Left kidney (tissue), 8 donors: ENCODE data around the gene SASH3. TPM values are rescaled to one million over a fixed set of nuclear protein-coding genes. Genes with fewer than 3 reads are reported as not detected.
"Not testable (repeated sequence)": the region's sequence is repeated elsewhere in the genome, so short reads cannot be mapped to it uniquely, and the experiment has no call there.

ENCODE experiments used
- DNase-seq: peaks from one replicate; pipeline ENCODE4 v3.0.0-alpha.2; 2013
- long read RNA-seq, 8 donors: transcript quantifications; one replicate each; lab custom pipeline, GENCODE V29; 2026
- polyA plus RNA-seq: library from polyadenylated mRNA; unstranded; fragments of 120-200 nt; gene quantifications from one replicate; pipeline ENCODE4 v1.2.1, GENCODE V29; 2013; ENCODE audit not compliant: insufficient read length

SASH3 gene
- polyA plus RNA-seq: 1.3 TPM
- long read RNA-seq, donor 1: 0 reads
- long read RNA-seq, donor 2: 0 reads
- long read RNA-seq, donor 3: 0 reads
- long read RNA-seq, donor 4, partial matches to known transcripts: 0 of 1 reads
- long read RNA-seq, donor 4, other reads (novel, unspliced or antisense): 0 of 1 reads
- long read RNA-seq, donor 5, partial matches to known transcripts: 0 of 1 reads
- long read RNA-seq, donor 5, other reads (novel, unspliced or antisense): 0 of 1 reads
- long read RNA-seq, donor 6: 0 reads
- long read RNA-seq, donor 7: 0 reads
- long read RNA-seq, donor 8, partial matches to known transcripts: 0 of 1 reads
- long read RNA-seq, donor 8, other reads (novel, unspliced or antisense): 0 of 1 reads

GRCh38 chrX:129779747-129780146, at the start of gene SASH3:
SASH3 (plus strand) TSS chrX:129779949; CDS start chrX:129780098, 149 bp downstream.
- no peak for DNase-seq

GRCh38 chrX:129731228-129731627, 48.5 kb upstream of the SASH3 start:
- no peak for DNase-seq

GRCh38 chrX:129732857-129733256, 46.9 kb upstream of the SASH3 start:
- no peak for DNase-seq

GRCh38 chrX:129733335-129733734, 46.4 kb upstream of the SASH3 start:
- no peak for DNase-seq

DNA sequence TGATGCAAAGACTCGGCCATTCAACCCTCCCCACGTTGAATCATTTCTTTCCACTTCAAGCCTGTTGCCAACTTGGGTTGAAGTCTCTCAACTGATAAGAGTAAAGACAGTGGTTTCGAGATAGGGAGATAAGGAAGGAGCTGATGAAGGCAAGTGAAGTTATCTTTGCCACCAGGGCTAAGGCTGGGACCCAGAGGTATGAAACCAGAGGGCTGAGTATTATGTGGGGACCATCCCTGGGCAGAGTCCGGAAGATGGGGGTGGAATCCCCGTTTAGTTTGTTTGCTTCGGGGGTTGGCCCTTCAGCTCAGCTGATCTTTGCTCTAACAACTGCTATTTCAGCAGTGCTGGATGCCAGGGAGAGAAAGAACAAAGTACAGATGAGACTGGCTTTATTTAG, 43.3 kb upstream of the SASH3 start:
- no peak for DNase-seq

- DNase-seq: no peak
Measured at GRCh38 chrX:129737916-129738315, 41.8 kb upstream of the SASH3 start.

GRCh38 chrX:129738466-129739308, 41.1 kb upstream of the SASH3 start, which contains the start of gene XPNPEP2:
XPNPEP2 (plus strand) TSS chrX:129738979; CDS start chrX:129739214, 235 bp downstream.
- peak; percentile 55 for DNase-seq

DNA sequence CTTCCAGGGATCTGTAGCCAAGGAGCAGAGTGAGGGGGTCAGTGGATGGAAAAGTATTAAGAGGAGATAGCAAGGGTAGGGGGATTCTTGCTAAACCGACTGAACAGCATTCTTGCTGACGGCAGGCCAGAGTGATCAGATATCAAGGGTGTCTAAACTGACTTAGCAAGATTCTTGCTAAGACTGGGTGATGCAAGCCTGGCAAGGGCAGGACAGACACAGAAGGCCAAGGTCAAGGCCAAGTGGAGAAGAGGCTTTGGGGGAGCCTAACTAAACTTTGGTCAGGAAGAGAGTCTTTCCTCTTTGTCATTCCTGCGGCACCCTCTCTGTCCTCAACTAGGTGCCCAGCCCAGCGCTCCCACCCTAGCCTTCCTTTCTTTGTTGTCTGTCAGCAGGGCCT, 40.2 kb upstream of the SASH3 start:
- DNase-seq: no peak

DNA sequence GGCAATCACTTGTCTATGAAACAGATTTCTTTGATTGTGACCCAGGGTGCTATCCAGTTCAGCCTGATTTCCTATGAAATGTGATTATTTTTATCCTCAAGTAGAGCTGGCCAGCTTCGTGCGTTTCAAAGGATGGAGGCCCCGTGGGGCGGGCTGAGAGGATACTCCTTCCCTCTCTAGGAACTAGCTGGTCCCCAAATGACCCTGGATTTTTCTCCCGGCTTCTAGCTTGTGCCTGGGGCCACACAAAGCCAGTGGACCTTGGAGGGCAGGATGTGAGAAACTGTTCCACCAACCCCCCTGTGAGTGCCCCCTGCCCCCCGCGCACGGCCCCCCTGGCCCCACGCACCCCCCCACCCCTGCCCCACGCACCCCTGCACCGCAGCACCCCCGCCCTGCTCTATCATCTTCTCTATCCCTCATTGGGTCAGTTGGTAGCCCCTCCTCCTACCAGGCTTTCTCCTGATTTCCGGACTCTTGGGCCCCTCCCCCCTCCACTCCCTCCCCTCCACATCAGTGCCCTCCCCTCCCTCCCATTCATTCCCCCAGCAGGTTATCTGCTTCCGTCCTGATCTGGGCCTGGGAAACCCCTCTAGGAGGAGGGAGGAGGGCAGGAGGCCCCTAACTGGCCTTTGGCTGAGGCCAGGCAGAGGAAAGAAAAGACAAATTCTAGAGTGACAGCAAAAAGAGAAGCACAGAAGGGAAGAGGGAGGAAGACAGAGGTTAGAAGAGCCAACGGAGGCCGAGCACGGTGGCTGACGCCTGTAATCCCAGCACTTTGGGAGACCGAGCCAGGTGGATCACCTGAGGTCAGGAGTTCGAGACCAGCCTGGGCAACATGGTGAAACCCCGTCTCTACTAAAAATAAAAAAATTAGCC, 37.6 kb upstream of the SASH3 start:
- DNase-seq: no peak

DNA sequence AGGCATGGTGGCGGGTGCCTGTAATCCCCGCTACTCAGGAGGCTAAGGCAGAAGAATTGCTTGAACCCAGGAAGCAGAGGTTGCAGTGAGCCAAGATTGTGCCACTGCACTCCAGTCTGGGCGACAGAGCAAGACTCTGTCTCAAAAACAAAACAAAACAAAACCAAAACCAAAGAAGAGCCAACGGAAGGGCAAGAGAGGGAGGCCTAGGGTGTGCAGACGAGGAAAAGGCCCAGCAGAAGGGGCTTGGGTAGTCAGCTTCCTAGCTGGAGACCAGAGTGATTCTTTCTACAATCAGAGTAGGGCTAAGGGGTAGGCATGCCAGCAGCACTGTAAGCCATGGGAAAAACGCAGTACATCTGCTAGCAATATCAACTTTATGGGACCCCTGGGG, 37.0 kb upstream of the SASH3 start:
- DNase-seq: not testable (repeated sequence)

DNA sequence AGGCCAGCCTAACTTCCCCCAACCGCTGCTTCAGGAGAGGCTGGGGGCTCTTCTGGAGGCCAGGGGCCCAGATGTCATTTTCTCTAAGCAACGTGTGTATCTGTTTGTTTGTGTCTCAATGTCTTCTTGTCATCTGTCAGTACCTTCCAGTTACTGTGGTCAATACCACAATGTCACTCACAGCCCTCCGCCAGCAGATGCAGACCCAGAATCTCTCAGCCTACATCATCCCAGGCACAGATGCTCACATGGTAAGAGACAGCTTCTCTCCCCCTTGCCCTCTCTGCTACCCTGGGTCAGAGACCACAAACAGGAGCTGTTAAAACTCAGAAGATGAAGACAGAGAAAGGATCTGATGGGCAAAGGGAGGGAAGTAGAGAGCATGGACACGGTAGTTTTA, 35.9 kb upstream of the SASH3 start:
- DNase-seq: no peak

GRCh38 chrX:129744861-129745321, 34.9 kb upstream of the SASH3 start:
- DNase-seq: no peak

DNA sequence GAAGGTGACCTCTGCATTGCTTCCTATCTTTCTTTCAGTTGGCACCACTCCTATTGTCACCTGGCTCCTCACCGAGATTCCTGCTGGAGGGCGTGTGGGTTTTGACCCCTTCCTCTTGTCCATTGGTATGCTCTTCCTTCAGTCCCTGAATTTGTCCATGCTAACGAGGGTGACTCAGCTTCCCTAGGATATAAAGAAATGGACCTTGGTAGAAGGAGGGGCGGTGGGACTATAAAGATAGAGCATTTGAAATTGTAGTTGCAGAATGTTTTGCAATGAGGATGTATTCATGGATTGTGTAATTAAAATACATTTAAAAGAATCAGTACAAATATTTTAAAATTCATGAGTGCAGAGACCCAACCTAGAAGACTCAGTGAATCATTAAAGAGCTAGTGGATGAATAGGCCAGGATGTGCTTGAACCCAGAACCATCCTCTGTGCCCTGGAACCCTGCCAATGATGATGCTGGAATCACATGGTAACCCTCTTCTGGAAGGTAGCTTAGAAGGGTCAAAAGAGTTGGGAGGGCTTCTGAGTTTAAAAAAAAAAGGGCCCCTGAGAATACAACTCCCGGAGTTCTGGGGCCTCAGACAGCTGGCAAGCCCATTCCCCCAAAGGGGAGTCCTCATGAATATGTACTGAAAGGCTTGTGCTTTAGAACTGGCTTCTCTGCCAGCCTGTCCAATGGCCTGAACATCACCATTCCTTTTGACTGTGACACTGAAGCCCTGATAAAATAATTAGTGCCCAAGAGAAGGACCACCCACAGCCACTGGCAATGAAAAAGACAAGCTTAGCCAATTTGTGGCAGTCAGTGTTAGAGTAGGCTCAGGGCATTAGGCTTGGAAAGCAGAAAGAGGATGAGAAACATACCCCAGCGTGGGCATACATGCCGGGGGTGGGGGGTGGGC, 32.9 kb upstream of the SASH3 start:
- no peak for DNase-seq

- DNase-seq: no peak
Measured at GRCh38 chrX:129747533-129747932, 32.2 kb upstream of the SASH3 start.

GRCh38 chrX:129748305-129748704, 31.4 kb upstream of the SASH3 start:
- DNase-seq: no peak

DNA sequence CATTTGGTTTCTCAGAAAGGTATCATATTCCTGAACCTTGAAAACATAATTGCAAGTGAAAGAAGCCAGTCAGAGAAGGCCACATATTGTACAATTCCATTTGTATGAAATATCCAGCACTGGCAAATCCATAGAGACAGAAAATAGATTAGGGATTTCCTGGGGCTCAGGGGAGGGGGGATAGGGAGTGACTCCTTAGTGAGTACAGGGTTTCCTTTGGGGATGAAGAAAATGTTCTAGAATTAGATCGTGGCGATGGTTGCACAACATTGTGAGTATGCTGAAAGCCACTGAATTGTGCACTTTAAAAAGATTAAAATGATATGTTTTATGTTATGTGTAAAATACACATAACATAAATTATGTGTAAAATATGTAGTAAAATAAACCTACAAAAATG, 30.7 kb upstream of the SASH3 start:
- no peak for DNase-seq

DNA sequence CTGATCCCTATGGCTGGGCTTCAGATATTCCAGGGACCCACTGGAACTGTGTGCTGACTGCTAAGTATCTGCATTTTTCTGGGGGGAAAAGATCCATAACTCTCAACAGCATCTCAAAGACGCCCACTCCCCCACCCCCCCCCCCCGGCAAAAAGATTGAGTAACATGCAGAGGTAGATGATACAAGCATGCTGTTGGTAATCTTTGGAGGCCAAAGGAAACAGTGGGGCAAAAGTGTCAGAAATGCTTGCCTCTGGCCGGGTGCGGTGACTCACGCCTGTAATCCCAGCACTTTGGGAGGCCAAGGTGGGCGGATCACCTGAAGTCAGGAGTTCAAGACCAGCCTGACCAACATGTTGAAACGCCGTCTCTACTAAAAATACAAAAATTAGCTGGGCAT, 28.8 kb upstream of the SASH3 start:
- no peak for DNase-seq

DNA sequence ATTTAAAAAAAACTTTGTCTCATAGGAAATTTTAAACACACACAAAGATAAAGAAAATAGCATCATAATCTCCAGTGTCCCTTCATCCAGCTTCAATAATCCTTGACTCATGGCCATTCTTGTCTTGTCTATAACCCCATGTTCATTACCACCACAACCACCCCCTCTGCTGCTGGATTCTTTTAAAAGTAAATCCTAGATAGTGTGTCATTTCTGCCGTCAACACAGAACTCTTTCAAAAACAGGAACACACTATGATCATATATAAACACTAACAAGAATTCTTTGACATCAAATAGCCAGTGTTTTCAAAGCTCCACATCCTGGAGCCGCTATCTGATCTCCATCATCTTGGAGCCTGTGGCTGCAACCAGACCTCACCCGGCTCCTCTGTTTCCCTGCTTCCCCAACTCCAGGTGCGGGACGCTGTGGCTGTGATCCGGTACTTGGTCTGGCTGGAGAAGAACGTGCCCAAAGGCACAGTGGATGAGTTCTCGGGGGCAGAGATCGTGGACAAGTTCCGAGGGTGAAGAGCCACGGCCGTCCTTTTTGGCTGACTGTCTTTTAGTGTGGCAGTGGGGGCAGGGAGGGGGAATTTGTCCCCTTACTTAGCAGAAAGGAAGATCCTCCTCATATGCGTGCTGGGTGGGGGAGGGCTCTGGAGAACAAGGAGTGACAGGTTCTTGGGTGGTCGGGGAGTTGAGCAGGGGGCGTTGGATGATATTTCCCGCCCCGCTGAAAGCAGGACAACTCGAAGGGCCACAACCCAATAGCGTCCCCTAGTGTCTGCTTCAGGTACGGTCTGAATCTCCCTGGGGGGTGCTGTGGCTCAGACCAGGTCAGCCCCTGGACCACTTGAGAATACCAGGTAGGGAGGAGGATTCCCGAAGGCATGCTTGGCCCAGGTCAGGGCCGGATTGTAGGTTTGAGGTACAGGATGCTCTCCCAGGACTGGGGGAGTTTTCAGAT, 25.4 kb upstream of the SASH3 start:
- DNase-seq: no peak

GRCh38 chrX:129755779-129756650, 23.7 kb upstream of the SASH3 start:
- no peak for DNase-seq
